ENCODE data around the gene SYTL4. TPM values are rescaled to one million over a fixed set of nuclear protein-coding genes. Genes with fewer than 3 reads are reported as not detected.
"Not testable (repeated sequence)": the region's sequence is repeated elsewhere in the genome, so short reads cannot be mapped to it uniquely, and the experiment has no call there.

SYTL4 gene
- total RNA-seq, result 1 to 10 TPM; 1.7 to 6.4 (median 4.0) TPM

DNA sequence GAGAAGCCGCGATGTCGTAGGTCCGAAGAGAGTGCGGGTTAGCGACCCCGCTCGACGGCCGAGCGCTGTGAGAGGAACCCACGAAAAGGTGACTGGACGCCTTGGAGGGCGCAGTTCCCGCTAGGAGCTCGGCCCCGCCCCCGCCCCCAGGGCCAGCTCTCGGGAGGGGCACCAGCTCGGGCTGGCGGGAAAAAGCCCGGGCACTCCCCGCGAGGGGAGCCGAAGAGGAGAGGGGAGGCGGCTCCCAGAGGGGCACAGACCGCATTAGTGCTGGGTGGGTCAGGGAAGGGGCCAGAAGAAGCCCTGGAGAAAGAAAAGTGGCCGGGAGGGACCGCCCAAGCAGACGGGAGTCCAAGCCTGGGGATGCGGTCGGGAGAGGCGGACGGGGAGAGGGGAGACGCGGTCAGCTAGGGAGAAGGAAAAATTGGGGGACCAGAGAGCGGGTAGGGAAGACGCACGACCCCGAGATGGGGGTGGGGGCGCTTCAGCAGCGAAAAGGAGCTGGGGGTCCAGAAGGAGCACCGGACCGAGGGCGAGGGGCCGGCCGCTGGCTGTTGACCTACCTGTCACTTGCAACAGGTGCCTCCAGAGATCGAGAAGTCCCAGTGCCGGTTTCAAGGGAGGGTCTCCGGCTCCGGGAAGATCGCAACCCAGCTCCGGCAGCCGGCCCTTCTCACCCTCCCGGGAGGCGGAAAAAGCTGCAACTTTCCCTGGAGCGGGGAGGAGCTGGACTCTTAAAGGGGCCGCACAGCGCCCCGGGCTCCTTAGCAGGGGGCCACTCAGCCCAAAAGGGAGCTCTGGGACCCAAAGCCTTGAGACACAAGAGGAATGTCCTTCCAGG is at the start of gene SYTL4:
Gene SYTL4, minus strand, starts transcription at position 681 of the 841 bp plus-strand sequence. CDS start 30,084 bp downstream, outside the sequence.
- H3K4me3 ChIP-seq (ENCODE audit: low read depth, poor library complexity, severe bottlenecking), result peak within 1 kb of the TSS; percentile 55
- intact Hi-C loops (cut with DNase I; ENCODE audit: low total_unique reads), result no loop called here
- TF ChIP-seq POLR2A (IDR thresholded peaks at IDR 0.05), result no peak
- TF ChIP-seq, protein P1, sequence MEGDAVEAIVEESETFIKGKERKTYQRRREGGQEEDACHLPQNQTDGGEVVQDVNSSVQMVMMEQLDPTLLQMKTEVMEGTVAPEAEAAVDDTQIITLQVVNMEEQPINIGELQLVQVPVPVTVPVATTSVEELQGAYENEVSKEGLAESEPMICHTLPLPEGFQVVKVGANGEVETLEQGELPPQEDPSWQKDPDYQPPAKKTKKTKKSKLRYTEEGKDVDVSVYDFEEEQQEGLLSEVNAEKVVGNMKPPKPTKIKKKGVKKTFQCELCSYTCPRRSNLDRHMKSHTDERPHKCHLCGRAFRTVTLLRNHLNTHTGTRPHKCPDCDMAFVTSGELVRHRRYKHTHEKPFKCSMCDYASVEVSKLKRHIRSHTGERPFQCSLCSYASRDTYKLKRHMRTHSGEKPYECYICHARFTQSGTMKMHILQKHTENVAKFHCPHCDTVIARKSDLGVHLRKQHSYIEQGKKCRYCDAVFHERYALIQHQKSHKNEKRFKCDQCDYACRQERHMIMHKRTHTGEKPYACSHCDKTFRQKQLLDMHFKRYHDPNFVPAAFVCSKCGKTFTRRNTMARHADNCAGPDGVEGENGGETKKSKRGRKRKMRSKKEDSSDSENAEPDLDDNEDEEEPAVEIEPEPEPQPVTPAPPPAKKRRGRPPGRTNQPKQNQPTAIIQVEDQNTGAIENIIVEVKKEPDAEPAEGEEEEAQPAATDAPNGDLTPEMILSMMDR (IDR thresholded peaks at IDR 0.05), result no peak
- peak in 1 of 2 donors; percentile 87 for DNase-seq (ENCODE audit: low spot score in 2 of 2)
- 1 to 40% methylated on average over 42 to 59 of the region's 60 CpGs for WGBS, 2 donors

DNA sequence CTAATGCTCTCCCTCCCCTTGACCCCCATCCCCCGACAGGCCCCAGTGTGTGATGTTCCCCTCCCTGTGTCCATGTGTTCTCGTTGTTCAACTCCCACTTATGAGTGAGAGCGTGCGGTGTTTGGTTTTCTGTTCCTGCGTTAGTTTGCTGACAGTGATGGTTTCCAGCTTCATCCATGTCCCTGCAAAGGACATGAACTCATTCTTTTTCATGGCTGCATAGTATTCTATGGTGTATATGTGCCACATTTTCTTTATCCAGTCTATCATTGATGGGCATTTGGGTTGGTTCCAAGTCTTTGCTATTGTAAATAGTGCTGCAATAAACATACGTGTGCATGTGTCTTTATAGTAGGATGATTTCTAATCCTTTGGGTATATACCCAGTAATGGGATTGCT is 37.5 kb upstream of the SYTL4 start:
- intact Hi-C loops (cut with DNase I; ENCODE audit: low total_unique reads), result loop anchor here (10.0 kb wide), 1 partner anchor 85 kb away; no protein-coding TSS in a partner anchor
- H3K4me3 ChIP-seq (ENCODE audit: low read depth, poor library complexity, severe bottlenecking); DNase-seq (ENCODE audit: low spot score in 2 of 2): not testable (repeated sequence)
- WGBS, 2 donors, result 87 to 90% methylated on average over 6 of the region's 6 CpGs

DNA sequence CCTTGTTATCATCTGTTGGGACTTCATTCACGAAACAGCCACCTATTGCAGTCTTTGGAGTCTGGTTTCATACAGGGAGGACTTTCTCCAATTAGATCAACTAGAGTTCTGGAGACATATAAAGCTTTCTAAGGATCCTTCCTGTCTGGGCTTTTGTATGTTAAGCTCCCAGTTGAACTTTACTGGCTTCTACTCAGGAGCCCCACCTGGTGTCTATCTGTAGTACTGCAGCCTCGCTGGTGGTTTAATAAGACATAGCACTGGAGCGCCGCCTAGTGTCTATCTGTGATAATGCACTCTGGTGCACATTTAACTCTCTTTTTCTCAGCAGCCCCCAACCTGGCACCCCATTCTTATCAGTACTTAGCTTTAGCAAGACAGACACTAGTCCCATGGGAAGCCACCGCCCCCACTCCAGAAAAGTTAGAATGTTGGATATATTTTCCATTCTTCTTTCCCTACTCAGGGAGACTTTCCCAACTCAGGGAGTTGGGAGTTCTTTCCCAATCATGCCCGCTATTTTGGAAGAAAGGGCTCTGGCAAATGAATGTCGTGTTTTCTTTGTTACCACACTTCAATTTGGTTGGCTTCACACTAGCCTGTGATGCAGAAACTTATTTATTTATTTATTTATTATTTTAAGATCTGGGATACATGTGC is 36.9 kb upstream of the SYTL4 start:
- intact Hi-C loops (cut with DNase I; ENCODE audit: low total_unique reads), result loop anchor here (10.0 kb wide), 1 partner anchor 84 kb away; no protein-coding TSS in a partner anchor
- no peak overlapping the region for H3K4me3 ChIP-seq (ENCODE audit: low read depth, poor library complexity, severe bottlenecking)
- whole genome bisulfite sequencing, 2 donors, result 21 to 26% methylated on average over 7 of the region's 7 CpGs
- DNase-seq (ENCODE audit: low spot score in 2 of 2), result peak; percentile 78 to 97
- TF ChIP-seq, protein P1 (IDR thresholded peaks at IDR 0.05), result peak in 2 of 3 donors; percentile 94 to 96
- no peak for TF ChIP-seq POLR2A (IDR thresholded peaks at IDR 0.05)

DNA sequence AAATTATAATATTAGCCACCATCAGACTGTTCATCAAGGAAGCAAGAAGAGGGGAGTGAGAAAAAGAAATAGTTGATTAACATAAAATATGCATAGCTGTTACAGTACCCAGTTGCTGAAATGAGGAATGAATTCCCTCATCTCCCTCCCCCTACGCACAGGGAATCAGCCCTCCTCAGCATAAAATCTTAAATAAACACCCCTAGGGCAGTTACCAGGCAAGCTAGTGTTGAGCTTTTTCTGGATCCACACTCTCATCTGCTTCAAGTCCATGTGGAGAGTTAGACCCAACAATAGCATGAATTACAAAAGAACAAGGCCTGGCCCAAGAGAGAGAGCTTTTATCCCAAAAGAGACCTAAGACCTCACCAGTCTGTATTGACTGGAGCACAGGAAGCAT is 19.0 kb upstream of the SYTL4 start:
- H3K4me3 ChIP-seq (ENCODE audit: low read depth, poor library complexity, severe bottlenecking), result no peak overlapping the region
- 64 to 65% methylated on average over 1 of the region's 1 CpG for WGBS, 2 donors
- intact Hi-C loops (cut with DNase I; ENCODE audit: low total_unique reads), result no loop called here
- no peak for DNase-seq (ENCODE audit: low spot score in 2 of 2)
- no peak for TF ChIP-seq POLR2A (IDR thresholded peaks at IDR 0.05)
- TF ChIP-seq, protein P1 (IDR thresholded peaks at IDR 0.05), result no peak

DNA sequence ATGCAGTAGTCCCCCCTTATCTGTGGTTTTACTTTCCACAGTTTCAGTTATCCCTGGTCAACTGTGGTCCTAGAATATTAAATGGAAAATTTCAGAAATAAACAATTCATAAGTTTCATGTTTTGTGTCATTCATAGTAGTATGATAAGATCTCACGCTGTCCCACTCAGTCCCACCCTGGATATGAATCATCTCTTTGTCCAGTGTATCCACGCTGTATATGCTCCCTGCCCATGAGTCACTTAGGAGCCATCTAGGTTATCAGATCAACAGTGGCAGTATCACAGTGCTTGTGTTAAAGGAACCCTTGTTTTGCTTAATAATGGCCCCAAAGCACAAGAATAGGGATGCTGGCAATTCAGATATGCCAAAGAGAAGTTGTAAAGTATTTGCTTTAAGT is 16.2 kb upstream of the SYTL4 start:
- DNase-seq (ENCODE audit: low spot score in 2 of 2), result no peak
- no peak for TF ChIP-seq POLR2A (IDR thresholded peaks at IDR 0.05)
- TF ChIP-seq, protein P1 (IDR thresholded peaks at IDR 0.05), result no peak
- intact Hi-C loops (cut with DNase I; ENCODE audit: low total_unique reads), result no loop called here
- no peak overlapping the region for H3K4me3 ChIP-seq (ENCODE audit: low read depth, poor library complexity, severe bottlenecking)
- WGBS, 2 donors, result 41 to 46% methylated on average over 2 of the region's 2 CpGs

DNA sequence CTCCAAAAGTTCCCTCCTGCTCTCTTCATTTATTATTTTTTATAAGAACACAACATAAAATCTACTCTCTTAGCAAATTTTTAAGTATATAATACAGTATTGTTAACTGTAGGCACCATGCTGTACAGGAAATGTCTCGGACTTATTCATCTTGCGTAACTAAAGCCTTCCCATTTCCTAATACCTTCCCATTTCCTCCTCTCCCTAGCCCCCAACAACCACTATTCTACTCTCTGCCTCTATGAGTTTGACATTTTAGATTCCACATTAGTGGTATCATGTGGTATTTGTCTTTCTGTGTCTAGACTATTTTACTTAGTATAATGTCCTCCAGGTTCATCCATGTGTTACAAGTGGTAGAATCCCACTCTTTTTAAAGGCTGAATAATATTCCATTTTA is 15.8 kb upstream of the SYTL4 start:
- intact Hi-C loops (cut with DNase I; ENCODE audit: low total_unique reads), result no loop called here
- WGBS, 2 donors, result 79 to 84% methylated on average over 2 of the region's 2 CpGs
- no peak overlapping the region for H3K4me3 ChIP-seq (ENCODE audit: low read depth, poor library complexity, severe bottlenecking)
- no peak for TF ChIP-seq POLR2A (IDR thresholded peaks at IDR 0.05)
- TF ChIP-seq, protein P1 (IDR thresholded peaks at IDR 0.05), result no peak
- no peak for DNase-seq (ENCODE audit: low spot score in 2 of 2)

All from lower leg skin (tissue), 4 donors.